WI38 (cell line): ENCODE data around the gene PRXL2A.

Source experiments
- H3K4me3 ChIP-seq: 2 replicates; pipeline ENCODE4 v1.5.1; 2011; ENCODE audit warnings: low read depth, mild to moderate bottlenecking, control low read depth, low read length
- CTCF ChIP-seq: IDR thresholded peaks from 2 replicates; pipeline ENCODE4 v1.5.1; 2012; ENCODE audit warnings: low read depth, mild to moderate bottlenecking, control low read depth, low read length

PRXL2A gene

GRCh38 chr10:80410578-80411145 lies 2.3 kb downstream of the PRXL2A start:
- no peak for TF ChIP-seq CTCF
- H3K4me3 ChIP-seq, result no peak overlapping the region

- no peak for TF ChIP-seq CTCF
- no peak overlapping the region for H3K4me3 ChIP-seq
Observed at GRCh38 chr10:80411267-80411668, 2.9 kb downstream of the PRXL2A start.

- no peak for TF ChIP-seq CTCF
- no peak overlapping the region for H3K4me3 ChIP-seq
Observed at GRCh38 chr10:80411681-80412220, 3.4 kb downstream of the PRXL2A start.

GRCh38 chr10:80412486-80412885 lies 4.1 kb downstream of the PRXL2A start:
- no peak overlapping the region for H3K4me3 ChIP-seq
- no peak for TF ChIP-seq CTCF

GRCh38 chr10:80413271-80413996 lies 5.1 kb downstream of the PRXL2A start:
- no peak for TF ChIP-seq CTCF
- H3K4me3 ChIP-seq, result no peak overlapping the region

GRCh38 chr10:80414142-80414895 lies 6.0 kb downstream of the PRXL2A start:
- no peak overlapping the region for H3K4me3 ChIP-seq
- no peak for TF ChIP-seq CTCF
